C4-2B (cell line): ENCODE data around the gene PXYLP1.

Source experiments
- CTCF ChIP-seq: fragments of 450-650 bp; conservative IDR thresholded peaks from 2 replicates; pipeline ENCODE4 v1.5.1; 2017; ENCODE audit warnings: mild to moderate bottlenecking
- ZFX ChIP-seq: fragments of 450-650 bp; IDR thresholded peaks from 2 replicates; pipeline ENCODE4 v1.6.1; 2017

GRCh38 chr3:141183606-141184005, 48.0 kb upstream of the PXYLP1 start:
- TF ChIP-seq CTCF (no peak), ZFX (no peak)
